HAP-1 (cell line): ENCODE results near the gene SHISAL1.

Source experiments
- DNase-seq, 2 experiments: peaks; one replicate each; pipeline ENCODE4 v3.0.0-alpha.2; 2016 to 2020; ENCODE audit warnings: low spot score in 2 of 2
- H3K27me3 ChIP-seq: fragments of 250-450 bp; sonication (Bioruptor Pico); 2 replicates; pipeline ENCODE4 v1.5.1; 2020; ENCODE audit warnings: low read depth, mild to moderate bottlenecking, moderate library complexity
- H3K36me3 ChIP-seq: fragments of 250-450 bp; sonication (Bioruptor Pico); replicated peaks from 2 replicates; pipeline ENCODE4 v1.5.1; 2020; ENCODE audit warnings: mild to moderate bottlenecking
- H3K4me1 ChIP-seq: fragments of 250-450 bp; sonication (Bioruptor Pico); 2 replicates; pipeline ENCODE4 v1.5.1; 2020; ENCODE audit warnings: mild to moderate bottlenecking
- H3K4me3 ChIP-seq: fragments of 250-450 bp; sonication (Bioruptor Pico); 2 replicates; pipeline ENCODE4 v1.5.1; 2020; ENCODE audit warnings: mild to moderate bottlenecking, moderate library complexity
- H3K9me3 ChIP-seq: fragments of 250-450 bp; sonication (Bioruptor Pico); 2 replicates; pipeline ENCODE4 v1.5.1; 2020; ENCODE audit warnings: mild to moderate bottlenecking, moderate library complexity
- in situ Hi-C: fragments of 300-500 bp; cut with MboI; formaldehyde crosslinking; loops from 3 replicates; pipeline ENCODE4 v1.14.3; 2020; ENCODE audit warnings: low sequenced_read_pairs, inconsistent platforms, mixed read lengths

Gene SHISAL1

DNA sequence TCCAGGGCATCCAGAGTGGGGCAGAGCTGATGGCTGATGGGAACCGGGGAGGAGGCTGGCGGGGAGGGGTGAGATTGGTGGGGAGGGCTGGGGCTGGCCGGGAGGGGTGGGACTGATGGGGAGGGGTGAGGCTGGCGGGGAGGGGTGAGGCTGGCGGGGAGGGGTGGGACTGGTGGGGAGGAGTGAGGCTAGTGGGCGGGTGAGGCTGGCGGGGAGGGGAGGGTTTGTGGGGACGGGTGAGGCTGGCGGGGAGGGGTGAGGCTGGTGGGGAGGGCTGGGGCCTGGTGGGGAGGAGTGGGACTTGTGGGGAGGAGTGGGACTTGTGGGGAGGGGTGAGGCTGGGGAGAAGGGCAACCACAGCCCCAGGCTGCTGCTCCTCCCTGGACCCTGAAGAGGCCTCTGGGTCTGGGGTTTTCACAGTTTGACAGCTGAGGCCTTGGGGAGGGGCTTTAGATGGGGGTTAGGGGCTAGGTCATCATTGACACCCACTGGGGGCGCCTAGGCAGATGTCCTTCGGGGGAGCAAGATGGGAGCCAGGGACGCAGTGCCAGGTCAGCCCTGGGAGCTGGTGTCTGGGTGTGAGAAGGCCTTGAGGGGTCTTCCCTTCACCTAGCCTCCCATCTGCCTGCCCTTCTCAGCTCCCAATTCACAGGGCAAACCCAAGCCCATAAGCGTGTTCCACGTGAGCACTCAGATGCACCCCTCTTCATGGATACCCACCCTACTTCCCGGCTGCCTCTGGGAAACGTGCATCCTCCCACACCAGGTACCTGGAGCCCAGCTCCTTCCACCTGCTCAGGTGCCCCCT lies 105.4 kb downstream of the SHISAL1 start:
- in situ Hi-C loops, result no loop called here
- no peaks in the 10 kb centered on the region for H3K9me3 ChIP-seq
- DNase-seq, result no peak
- no peaks in the 10 kb centered on the region for H3K4me1 ChIP-seq
- H3K36me3 ChIP-seq, result no peaks in the 10 kb centered on the region
- no peak overlapping the region for H3K4me3 ChIP-seq
- H3K27me3 ChIP-seq, result no peaks in the 10 kb centered on the region

DNA sequence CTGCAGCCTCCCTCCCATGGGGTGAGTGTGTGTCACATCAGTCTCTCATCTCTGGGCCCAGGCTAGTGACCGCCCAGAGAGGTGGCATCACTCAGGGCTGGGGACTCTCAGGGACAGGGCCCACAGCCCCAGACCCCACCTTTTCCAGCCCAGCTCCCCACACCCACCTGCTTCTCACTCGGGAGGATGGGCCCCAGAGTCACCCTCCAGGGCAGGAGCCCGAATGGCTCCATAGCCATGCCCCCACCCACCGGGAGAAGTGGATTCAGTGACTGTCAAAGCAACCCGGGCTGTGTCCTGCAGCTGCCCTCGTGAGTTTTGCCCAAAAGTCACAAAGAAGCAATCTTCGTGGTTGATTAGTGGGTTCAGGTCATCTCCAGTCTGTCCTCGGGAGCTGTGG lies 106.1 kb downstream of the SHISAL1 start:
- no peaks in the 10 kb centered on the region for H3K36me3 ChIP-seq
- no peaks in the 10 kb centered on the region for H3K27me3 ChIP-seq
- H3K4me1 ChIP-seq, result no peaks in the 10 kb centered on the region
- H3K9me3 ChIP-seq, result no peaks in the 10 kb centered on the region
- in situ Hi-C loops, result no loop called here
- no peak for DNase-seq
- H3K4me3 ChIP-seq, result no peak overlapping the region

DNA sequence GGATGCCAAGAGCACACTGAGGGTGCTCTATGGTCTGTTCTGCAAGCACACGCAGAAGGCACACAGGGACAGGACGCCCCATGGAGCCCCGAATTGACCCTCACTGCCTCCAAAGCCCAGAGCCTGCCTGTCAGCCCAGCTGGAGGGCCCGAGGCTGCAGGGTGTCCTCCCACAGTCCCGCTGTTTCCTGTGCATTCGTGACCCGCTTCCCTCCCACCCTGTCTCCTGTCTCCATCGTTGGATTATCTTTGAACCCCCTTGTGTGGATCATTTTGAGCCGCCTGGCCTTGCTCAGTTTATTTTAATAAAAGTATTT lies 106.5 kb downstream of the SHISAL1 start:
- Histone ChIP-seq H3K4me1 (no peaks in the 10 kb centered on the region), H3K4me3 (no peak overlapping the region), H3K9me3 (no peaks in the 10 kb centered on the region), H3K27me3 (no peaks in the 10 kb centered on the region), H3K36me3 (no peaks in the 10 kb centered on the region)
- in situ Hi-C loops, result no loop called here
- DNase-seq, result no peak

DNA sequence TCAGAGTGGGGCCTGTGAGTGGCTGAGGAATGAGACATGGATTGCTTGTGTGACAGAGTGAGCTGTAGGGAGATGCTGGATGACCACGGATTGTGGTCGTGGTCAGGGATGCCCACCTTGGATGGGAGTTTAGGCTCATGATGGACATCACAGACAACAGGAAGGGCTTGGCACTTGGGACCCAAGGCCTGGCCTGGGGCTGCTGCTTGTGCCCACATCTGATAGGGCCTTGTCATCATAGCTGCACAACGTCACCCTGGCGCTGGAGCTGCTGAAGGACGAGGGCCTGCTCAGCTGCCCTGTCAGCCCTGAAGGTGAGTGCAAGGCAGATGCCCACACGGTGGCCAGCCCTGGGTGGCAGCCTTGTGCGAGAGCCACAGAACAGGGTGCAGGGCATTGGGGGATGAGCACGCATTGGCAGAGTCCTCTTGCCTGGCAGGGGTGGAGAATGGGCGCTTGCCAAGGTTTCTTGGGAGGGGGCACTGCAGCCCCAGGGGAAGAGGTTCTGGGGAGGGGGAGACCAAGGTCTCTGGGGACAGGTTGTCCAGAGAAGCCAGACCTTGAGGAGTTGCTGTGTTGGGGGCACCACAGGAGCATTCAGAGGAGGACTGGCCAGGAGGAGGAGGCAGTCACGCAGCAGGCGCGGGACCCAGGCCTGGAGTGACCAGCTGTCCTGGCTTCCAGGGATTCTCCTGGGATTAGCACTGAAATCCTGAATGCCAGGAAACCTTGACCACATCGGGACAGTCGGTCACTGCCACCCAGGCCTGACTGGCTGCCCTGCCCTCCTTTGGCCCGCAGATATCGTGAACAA lies 107.0 kb downstream of the SHISAL1 start:
- in situ Hi-C loops, result no loop called here
- H3K36me3 ChIP-seq, result no peaks in the 10 kb centered on the region
- H3K27me3 ChIP-seq, result no peaks in the 10 kb centered on the region
- H3K9me3 ChIP-seq, result no peaks in the 10 kb centered on the region
- no peak overlapping the region for H3K4me3 ChIP-seq
- no peaks in the 10 kb centered on the region for H3K4me1 ChIP-seq
- no peak for DNase-seq

DNA sequence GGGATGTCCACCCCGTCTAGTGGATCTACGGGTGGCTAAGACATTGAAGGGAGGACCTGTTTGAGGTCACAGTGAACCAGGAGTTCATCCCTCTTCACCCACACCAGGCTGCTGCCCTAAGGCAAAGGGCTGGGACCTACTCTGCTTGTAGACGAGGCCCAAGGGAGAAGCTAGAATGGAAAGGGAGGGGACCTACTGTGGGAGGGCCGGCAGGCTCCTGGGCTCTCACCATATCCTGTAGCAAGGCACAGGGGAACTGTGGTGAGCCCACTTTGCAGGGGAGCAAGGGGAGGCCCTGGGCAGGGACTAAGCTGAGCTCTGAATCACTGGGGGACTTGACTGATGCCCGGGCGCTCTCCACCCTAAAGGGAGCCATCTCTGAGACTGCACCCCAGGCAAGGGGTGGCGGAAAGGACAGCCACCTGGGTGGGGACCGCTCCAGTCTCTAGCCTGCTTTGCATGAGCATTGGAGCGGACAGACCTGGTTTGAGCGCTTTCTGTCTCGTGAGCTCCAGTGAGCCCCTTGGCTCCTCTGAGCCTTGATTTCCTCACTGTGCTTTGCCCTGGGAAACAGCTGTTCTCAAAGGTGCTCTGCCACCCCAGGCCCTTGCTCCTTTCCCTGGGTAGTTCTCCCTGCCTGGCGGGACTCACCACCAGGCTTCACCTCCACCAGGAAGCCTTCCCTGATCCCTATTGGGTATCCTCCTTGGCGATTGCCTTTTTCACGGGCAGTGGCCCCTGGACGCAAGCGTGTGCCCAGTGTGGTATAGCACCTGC lies 107.8 kb downstream of the SHISAL1 start:
- in situ Hi-C loops, result no loop called here
- H3K4me3 ChIP-seq, result no peak overlapping the region
- DNase-seq, result no peak
- no peaks in the 10 kb centered on the region for H3K27me3 ChIP-seq
- no peaks in the 10 kb centered on the region for H3K9me3 ChIP-seq
- H3K36me3 ChIP-seq, result no peaks in the 10 kb centered on the region
- no peaks in the 10 kb centered on the region for H3K4me1 ChIP-seq

DNA sequence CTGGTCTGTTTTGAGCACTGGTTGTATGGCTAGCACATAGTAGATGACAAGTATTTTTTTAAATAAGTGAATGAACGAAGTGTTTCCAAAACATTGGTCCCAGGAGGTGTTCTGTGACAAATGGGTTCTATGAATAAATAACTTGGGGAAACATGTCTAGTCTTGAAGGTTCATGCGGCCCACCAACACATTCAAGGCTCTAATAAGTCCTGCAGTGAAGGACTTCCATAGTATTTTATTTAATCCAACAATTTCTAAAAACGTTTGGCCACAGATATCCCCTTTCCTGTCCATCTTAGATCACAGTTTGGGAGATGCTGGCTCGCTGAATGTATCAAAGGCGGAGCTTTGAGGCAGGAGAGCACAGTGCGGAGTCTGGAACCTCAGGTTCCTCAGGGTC lies 109.5 kb downstream of the SHISAL1 start:
- DNase-seq, result no peak
- Histone ChIP-seq H3K36me3 (no peaks in the 10 kb centered on the region), H3K9me3 (no peaks in the 10 kb centered on the region), H3K4me1 (no peaks in the 10 kb centered on the region), H3K27me3 (no peaks in the 10 kb centered on the region), H3K4me3 (no peak overlapping the region)
- in situ Hi-C loops, result no loop called here

DNA sequence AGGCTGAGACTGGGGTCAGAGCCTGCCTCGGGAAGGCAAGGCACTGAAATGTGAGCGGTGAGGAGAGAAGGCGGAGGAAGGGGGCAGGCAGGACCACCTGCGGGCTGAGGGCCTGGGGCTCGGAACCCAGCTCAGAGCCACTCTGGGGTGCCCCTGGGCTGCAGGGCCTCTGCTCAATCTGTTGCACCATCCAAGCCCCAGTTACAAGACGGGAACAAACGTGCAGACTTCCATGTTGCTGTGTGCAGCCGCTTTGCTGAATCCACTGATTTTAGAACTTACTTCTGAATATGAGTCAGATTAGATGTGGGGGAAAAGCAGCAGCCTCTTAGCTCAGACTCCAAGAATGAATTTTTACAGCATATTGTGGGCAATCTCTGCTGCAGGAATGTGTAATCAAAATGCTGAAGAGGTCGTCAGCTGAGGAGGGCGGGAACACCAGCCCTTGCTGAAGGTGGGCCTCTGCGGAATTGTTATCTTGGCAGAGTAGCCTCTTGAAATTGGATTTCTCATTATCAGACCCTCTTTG lies 110.4 kb downstream of the SHISAL1 start:
- no peak for DNase-seq
- in situ Hi-C loops, result no loop called here

DNA sequence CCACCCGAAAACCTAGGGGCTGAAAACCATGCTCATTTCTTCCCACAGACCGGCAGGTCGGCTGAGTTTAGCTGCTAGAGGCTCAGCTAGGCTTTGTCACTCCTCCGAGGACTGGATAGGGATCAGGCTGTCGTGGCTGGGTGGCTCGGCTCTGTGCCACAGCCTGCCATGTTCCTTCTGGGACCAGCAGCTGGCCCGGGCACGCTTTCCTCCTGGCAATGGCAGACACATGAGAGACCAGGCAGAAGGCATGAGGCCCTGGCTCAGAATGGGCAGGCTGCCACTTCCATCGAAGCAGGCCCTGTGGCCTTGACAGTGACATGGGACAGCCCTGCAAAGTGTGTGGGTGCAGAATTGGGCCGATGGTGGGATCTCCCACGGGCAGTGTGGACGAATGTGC lies 111.1 kb downstream of the SHISAL1 start:
- no peak overlapping the region for H3K4me3 ChIP-seq
- in situ Hi-C loops, result no loop called here
- no peaks in the 10 kb centered on the region for H3K4me1 ChIP-seq
- no peak for DNase-seq
- no peaks in the 10 kb centered on the region for H3K27me3 ChIP-seq
- H3K36me3 ChIP-seq, result no peaks in the 10 kb centered on the region
- H3K9me3 ChIP-seq, result no peaks in the 10 kb centered on the region

More for the DNA sequence above, 110.4 kb downstream of the SHISAL1 start:
- H3K27me3 ChIP-seq, result no peaks in the 10 kb centered on the region
- no peaks in the 10 kb centered on the region for H3K36me3 ChIP-seq
- H3K9me3 ChIP-seq, result no peaks in the 10 kb centered on the region
- H3K4me3 ChIP-seq, result no peak overlapping the region
- H3K4me1 ChIP-seq, result no peaks in the 10 kb centered on the region

DNA sequence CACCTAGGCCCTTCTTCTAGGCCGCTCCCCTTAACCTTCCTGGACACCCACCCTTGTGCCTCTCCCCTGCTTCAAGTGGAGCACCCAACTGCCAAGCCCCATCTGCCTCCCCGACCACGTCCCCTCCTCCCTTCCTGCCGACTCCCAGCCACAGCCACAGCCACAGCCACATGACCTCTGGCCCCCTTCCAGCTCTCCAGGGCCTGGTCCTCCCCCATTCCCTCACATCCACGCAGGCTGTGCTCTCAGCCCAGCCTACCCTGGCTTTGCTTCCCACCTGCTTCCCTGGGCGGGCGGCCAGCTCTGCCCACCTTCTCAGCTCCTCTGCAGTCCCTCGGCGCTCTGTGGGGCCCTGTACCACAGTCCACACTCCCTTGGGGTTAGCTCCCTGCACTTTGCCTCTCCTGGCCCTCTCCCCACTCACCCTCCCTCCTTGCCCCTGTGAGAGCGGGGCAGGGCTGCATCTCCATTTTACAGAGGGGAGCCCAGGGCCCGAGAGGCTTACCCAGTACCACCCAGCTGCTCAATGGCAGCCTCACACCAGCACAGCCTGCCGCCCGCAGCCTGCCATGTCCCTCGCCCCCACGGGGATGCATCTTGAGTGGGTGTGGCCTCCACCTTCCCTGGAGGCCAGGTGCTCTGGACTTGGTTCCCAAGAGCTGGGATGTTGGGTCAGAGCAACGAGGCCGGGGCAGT lies 111.7 kb downstream of the SHISAL1 start:
- Histone ChIP-seq H3K4me1 (no peaks in the 10 kb centered on the region), H3K27me3 (no peaks in the 10 kb centered on the region), H3K4me3 (no peak overlapping the region), H3K9me3 (no peaks in the 10 kb centered on the region), H3K36me3 (no peaks in the 10 kb centered on the region)
- in situ Hi-C loops, result no loop called here
- DNase-seq, result no peak

DNA sequence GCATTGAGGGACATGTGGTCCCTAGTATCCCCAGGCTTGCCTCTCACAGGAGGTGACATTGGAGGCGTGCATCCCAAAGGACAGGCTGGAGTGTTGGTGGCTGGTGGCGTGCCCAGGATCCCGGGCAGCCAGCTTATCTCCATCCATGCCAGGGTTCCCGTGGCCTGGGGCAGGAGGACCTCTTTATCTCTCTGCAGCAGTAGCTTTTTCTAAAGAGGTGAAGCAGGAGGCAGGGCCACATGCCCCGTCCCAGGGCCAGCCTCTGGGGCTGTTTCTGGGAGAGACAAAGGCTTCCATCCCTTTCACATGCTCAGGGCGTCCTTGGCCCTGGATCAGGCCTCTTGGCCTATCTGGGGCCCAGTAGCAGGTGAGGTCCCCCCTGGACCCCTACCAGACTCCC lies 112.3 kb downstream of the SHISAL1 start:
- Histone ChIP-seq H3K4me3 (no peak overlapping the region), H3K36me3 (no peaks in the 10 kb centered on the region), H3K27me3 (no peaks in the 10 kb centered on the region), H3K4me1 (no peaks in the 10 kb centered on the region), H3K9me3 (no peaks in the 10 kb centered on the region)
- DNase-seq, result no peak
- in situ Hi-C loops, result no loop called here

DNA sequence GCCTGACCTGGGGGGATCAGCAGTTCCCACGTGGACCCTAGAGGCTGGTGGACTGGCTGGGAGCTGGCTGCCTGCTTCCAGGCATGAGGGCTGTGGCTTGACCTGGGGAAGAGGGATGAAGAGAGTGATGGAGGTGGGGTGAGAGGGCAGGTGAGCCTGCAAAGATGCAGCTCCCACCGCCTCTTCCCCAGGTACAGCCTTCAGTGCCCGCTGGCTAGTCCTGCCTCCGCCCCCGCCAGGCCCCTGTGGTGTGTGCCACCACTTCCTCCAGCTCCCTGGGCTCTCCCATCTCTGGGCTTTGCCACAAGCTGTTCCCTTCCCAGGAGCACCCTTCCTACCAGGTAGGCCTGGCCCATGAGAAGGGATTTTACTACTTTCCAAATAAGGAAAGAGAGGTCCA lies 112.9 kb downstream of the SHISAL1 start:
- Histone ChIP-seq H3K27me3 (no peaks in the 10 kb centered on the region), H3K4me1 (no peaks in the 10 kb centered on the region), H3K36me3 (no peaks in the 10 kb centered on the region), H3K9me3 (no peaks in the 10 kb centered on the region), H3K4me3 (no peak overlapping the region)
- no peak for DNase-seq
- in situ Hi-C loops, result no loop called here

DNA sequence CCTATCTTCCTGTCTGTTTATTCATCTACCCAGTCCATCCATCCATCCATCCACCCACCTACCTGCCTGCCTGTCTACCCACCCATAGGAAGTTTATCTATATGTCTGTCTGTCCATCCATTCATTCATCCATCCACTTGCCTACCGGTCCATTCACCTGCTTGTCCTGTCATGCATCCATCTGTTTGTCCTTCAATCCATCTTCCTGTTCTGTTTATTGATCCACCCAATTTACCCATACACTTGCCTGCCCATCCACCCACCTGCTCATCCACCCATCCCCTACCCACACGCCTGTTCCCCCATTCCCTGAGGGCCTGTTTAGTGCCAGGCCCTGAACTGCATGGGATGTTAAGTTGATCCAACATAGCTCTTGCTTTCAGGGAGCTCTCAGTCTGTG lies 113.6 kb downstream of the SHISAL1 start:
- in situ Hi-C loops, result no loop called here
- Histone ChIP-seq H3K36me3 (no peaks in the 10 kb centered on the region), H3K4me1 (no peaks in the 10 kb centered on the region), H3K9me3 (no peaks in the 10 kb centered on the region), H3K27me3 (no peaks in the 10 kb centered on the region), H3K4me3 (no peak overlapping the region)
- no peak for DNase-seq

DNA sequence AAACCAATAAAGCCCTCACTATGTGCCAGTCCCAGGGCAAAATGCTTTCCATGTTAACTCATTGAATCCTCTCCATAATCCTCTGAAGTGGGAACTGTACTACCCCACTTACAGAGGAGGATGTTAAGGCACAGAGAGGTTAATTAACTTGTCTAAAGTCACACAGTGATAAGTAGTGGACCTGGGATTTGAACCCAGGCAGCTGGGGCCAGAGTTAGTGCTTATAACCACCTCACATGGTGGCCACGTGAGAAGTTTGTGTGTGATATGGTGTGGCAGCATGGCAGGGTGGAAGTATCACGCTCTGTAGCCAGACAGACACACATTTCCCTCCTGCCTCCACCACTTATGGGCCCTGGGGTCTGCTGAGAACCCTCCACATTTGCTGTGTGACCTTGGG lies 115.5 kb downstream of the SHISAL1 start:
- no peaks in the 10 kb centered on the region for H3K27me3 ChIP-seq
- no peaks in the 10 kb centered on the region for H3K36me3 ChIP-seq
- no peak overlapping the region for H3K4me3 ChIP-seq
- in situ Hi-C loops, result no loop called here
- no peak for DNase-seq
- no peaks in the 10 kb centered on the region for H3K4me1 ChIP-seq
- H3K9me3 ChIP-seq, result no peaks in the 10 kb centered on the region
